AG04450 (cell line): ENCODE measurements around the gene MIER3. TPM values are rescaled to one million over a fixed set of nuclear protein-coding genes. Genes with fewer than 3 reads are reported as not detected.

ENCODE experiments used
- CTCF ChIA-PET: fragments of 300-600, 350-600 bp; formaldehyde crosslinking; extraction: SDS; loops from one replicate; lab custom pipeline; 2022; ENCODE audit warnings: antibody characterized with exemption, inconsistent platforms; lab: Charles Lee
- POLR2A ChIA-PET: fragments of 350-600 bp; formaldehyde crosslinking; extraction: SDS; loops from one replicate; lab custom pipeline; 2021; ENCODE audit warnings: antibody characterized with exemption, inconsistent platforms; lab: Yijun Ruan, JAX
- DNase-seq: peaks from one replicate; pipeline ENCODE4 v3.0.0-alpha.2; 2011; ENCODE audit warnings: low read depth, low spot score
- H3K27ac ChIP-seq: one replicate; pipeline ENCODE4 v1.5.1; 2012; ENCODE audit warnings: low read depth, low read length, control low read depth
- H3K27me3 ChIP-seq: one replicate; pipeline ENCODE4 v1.6.0; 2012; ENCODE audit warnings: low read length; ENCODE audit not compliant: control insufficient read depth, insufficient read depth
- H3K4me3 ChIP-seq: 2 replicates; pipeline ENCODE4 v1.5.1; 2011; ENCODE audit warnings: mild to moderate bottlenecking, low read depth, low read length, control low read depth
- H3K9me3 ChIP-seq: 2 replicates; pipeline ENCODE4 v1.5.1; 2012; ENCODE audit warnings: low read length; ENCODE audit not compliant: control insufficient read depth, insufficient read depth
- polyA plus RNA-seq: library from polyadenylated mRNA; depleted of rRNA; stranded (reverse); fragments of >200 nt; gene quantifications from 2 replicates; pipeline ENCODE4 v1.2.3, GENCODE V29; 2011
- TF ChIP-seq, protein P1 (sequence below): IDR thresholded peaks from 2 replicates; pipeline ENCODE4 v1.5.1; 2011; ENCODE audit warnings: low read depth, low read length, control low read depth, inconsistent platforms

MIER3 gene
- polyA plus RNA-seq, 1 experiment, result 19.4 TPM

DNA sequence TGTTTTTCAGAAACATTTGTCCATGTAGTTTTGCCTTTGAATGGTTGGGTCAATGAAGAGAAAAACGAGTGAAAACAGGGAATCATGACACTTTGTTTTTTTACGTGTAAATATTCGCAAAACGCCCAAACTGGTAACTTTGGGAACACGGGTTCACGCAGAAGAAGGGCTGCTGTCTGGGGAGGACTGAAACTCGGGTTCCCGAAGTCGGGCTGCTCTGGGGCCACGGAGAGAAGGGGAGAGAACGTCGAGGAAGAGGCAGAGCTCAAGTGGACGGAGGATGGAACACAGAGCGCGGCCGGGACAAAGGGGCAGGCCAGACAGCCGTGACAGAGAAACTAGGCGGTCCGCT lies 43.0 kb downstream of the MIER3 start:
- ChIA-PET POLR2A (interaction anchor here (0.6 to 2.4 kb wide), 5 partner anchors 14 to 319 kb away, joined by 3 to 15 read pairs (median 3); partner anchors contain the start of gene GPBP1), CTCF (no interaction called here)
- Histone ChIP-seq H3K9me3 (no peaks in the 10 kb centered on the region), H3K27me3 (no peaks in the 10 kb centered on the region), H3K4me3 (peak overlapping the region; percentile 79), H3K27ac (peak overlapping the region; percentile 92)
- no peak for DNase-seq
- TF ChIP-seq, protein P1, sequence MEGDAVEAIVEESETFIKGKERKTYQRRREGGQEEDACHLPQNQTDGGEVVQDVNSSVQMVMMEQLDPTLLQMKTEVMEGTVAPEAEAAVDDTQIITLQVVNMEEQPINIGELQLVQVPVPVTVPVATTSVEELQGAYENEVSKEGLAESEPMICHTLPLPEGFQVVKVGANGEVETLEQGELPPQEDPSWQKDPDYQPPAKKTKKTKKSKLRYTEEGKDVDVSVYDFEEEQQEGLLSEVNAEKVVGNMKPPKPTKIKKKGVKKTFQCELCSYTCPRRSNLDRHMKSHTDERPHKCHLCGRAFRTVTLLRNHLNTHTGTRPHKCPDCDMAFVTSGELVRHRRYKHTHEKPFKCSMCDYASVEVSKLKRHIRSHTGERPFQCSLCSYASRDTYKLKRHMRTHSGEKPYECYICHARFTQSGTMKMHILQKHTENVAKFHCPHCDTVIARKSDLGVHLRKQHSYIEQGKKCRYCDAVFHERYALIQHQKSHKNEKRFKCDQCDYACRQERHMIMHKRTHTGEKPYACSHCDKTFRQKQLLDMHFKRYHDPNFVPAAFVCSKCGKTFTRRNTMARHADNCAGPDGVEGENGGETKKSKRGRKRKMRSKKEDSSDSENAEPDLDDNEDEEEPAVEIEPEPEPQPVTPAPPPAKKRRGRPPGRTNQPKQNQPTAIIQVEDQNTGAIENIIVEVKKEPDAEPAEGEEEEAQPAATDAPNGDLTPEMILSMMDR, result no peak

DNA sequence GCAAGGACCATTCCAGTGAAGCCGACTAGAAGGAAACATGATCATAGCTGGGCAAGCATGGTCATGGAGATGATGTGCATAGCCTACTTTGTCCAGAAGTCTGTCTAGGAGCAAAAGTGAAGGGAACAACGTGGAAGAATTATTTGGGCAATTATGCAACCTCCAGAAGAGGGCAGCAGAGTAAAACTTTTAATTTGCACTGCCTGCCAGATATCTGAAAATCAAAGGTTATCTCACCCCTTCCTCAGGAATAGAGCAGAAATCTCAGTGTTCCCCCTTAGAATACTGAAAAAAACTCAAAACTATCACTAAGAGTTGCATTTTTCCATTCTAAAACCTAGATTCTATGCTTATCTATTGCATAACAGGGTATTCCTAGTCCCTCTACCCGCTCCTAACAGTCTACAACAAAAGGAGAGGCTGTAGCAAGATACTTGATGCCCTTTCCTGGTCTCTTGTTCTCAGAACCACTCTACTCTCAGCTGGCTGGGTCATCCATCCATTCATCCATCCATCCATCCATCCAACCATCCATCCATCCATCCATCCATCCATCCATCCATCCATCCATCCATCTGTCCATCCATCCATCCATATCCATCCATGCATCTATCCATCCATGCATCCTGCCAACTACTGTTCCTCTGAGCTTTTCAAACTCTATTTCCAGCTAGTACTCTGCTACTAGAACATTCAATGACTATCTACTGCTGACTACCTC lies 50.9 kb downstream of the MIER3 start:
- Histone ChIP-seq H3K9me3 (no peaks in the 10 kb centered on the region), H3K27me3 (no peaks in the 10 kb centered on the region), H3K4me3 (no peak overlapping the region), H3K27ac (no peak overlapping the region)
- CTCF ChIA-PET, result interaction anchor here (0.5 to 3.8 kb wide), 35 partner anchors 10 to 1566 kb away, joined by 3 to 31 read pairs (median 4); no protein-coding TSS in a partner anchor
- DNase-seq, result no peak
- POLR2A ChIA-PET, result no interaction called here
- TF ChIP-seq, protein P1, result peak; percentile 64

DNA sequence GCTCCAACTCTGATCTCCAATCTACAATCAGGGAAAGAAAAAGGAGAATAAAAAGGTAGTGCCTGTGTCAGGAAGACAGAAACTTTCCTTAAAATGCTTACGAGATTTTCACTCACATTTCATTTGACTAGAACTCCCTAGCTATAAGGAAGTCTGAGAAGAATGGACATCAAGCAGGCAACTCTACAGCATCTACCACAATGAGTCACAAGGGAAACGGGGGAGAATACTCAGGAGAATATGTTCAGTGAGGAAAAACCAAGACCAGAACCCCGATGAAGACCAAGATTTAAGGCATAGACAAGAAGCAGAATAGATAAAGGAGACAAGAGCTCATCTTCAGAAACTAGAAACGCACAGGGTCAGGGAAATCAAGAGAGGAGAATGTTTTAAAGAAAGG lies 51.5 kb downstream of the MIER3 start:
- Histone ChIP-seq H3K27ac (no peak overlapping the region), H3K9me3 (no peaks in the 10 kb centered on the region), H3K27me3 (no peaks in the 10 kb centered on the region), H3K4me3 (no peak overlapping the region)
- TF ChIP-seq, protein P1, result no peak
- DNase-seq, result no peak
- CTCF ChIA-PET, result interaction anchor here (0.5 to 3.8 kb wide), 31 partner anchors 10 to 1567 kb away, joined by 3 to 31 read pairs (median 3); no protein-coding TSS in a partner anchor
- POLR2A ChIA-PET, result no interaction called here

DNA sequence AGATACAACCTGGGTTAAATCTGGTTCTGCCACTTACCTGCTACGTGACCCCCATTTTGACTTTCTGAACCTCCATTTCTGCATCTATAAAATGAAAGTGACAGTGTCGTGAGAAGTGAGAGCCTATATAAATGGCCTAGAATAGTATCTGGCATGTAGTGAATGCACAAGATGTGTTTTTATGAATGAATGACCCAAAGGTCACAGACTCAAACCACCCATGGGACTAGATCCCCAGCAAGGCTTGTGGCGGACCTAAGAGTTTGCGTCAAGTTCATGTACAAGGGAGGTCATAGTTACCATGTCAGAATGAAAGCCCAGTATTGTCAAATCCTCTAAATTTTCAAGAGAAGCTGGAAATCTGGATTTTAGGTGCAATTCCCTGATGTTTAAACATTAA lies 53.7 kb downstream of the MIER3 start:
- CTCF ChIA-PET, result interaction anchor here (1.4 kb wide), 1 partner anchor 240 kb away, joined by 5 read pairs; no protein-coding TSS in a partner anchor

More for the DNA sequence above, 53.7 kb downstream of the MIER3 start:
- DNase-seq, result no peak
- H3K4me3 ChIP-seq, result no peak overlapping the region
- no peaks in the 10 kb centered on the region for H3K9me3 ChIP-seq
- H3K27me3 ChIP-seq, result no peaks in the 10 kb centered on the region
- TF ChIP-seq, protein P1, result no peak
- no peak overlapping the region for H3K27ac ChIP-seq
- POLR2A ChIA-PET, result no interaction called here
